RPMI7951 (cell line): Measurements from ENCODE around the gene CCDC187. TPM values are rescaled to one million over a fixed set of nuclear protein-coding genes. Genes with fewer than 3 reads are reported as not detected.

Experiments
- DNase-seq: peaks from one replicate; pipeline ENCODE4 v3.0.0-alpha.2; 2012; ENCODE audit warnings: low read depth
- total RNA-seq: library from RNA; depleted of rRNA; stranded (reverse); fragments of >200 nt; shearing (Covaris generic); gene quantifications from 2 replicates; pipeline ENCODE4 v1.2.3, GENCODE V29; 2014

Gene CCDC187
- total RNA-seq, 1 experiment from 2014 or later, result not detected

DNA sequence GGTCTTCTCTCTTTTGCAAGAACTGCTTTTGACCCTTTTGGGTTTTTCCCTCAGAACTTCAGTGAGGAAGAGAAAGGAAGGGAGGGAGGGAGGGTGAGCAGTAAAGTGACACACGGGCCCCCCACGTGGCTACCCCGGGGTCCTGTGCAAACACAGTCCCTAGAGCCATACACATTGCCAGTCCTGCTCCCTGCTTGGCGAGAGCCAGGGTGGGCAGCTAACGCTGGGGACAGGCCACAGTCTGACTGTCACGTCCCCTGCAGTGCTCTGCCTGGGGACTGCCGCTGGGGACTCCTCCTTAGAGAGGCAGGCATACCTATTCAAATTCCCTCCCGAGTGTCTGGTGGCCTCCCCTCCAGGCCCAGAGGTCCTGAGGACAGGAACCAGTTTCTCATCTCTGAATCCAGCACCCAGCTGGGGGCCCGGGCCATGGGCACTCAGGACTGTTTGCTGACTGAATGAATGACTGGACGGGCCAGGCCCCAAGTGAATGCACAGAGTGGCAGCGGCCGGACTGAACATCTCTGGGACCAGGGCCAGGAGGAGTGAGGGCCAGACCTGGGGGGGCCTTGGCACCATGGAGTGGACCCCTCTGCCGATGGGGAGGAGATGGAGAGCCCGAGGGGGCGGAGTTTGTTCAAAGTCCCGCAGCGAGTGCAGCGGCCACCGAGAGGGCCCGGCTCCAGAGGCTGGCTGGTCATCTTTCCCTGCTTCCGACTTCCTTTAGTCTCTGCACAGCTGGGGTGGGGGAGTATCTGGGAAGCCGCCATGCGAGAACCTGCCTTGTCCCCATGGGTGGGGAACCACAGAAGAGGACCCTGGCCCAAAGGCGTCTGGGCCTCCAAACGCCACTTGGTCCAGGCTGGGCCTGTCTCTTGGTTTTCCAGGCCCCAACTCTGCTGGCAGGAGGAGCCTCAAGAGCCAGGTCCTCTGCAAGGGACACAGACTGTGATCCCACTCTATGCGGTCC is 5.8 kb downstream of the CCDC187 start:
- DNase-seq, result no peak

DNA sequence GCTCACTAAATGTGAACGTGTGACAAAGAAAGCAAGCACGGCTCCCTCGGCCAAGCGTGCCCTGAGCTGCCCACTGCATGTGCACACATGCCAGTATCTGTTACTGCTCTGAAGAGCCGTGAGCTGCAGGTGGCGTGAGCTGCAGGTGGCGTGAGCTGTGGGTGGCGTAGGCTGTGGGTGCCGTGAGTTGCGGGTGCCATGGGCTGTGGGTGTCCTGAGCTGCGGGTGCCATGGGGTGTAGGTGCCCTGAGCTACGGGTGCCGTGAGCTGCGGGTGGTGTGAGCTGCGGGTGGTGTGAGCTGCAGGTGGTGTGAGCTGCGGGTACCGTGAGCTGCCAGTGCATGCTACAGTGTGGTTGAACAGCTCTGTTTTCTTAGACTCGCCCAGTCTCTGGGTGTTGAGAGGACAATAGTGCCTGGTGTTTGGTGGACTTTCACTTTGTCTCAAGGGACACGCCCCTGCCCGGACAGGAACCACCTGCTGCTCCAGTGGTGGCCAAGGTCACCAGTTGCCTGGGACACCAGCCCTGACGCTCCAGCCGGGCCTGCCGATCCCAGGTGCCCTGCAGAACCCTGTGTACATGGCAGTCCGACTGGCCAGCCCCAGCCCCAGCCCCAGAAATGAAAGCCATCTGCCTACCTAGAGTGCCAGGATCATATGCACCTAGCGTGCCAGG is 6.7 kb downstream of the CCDC187 start:
- DNase-seq, result no peak

DNA sequence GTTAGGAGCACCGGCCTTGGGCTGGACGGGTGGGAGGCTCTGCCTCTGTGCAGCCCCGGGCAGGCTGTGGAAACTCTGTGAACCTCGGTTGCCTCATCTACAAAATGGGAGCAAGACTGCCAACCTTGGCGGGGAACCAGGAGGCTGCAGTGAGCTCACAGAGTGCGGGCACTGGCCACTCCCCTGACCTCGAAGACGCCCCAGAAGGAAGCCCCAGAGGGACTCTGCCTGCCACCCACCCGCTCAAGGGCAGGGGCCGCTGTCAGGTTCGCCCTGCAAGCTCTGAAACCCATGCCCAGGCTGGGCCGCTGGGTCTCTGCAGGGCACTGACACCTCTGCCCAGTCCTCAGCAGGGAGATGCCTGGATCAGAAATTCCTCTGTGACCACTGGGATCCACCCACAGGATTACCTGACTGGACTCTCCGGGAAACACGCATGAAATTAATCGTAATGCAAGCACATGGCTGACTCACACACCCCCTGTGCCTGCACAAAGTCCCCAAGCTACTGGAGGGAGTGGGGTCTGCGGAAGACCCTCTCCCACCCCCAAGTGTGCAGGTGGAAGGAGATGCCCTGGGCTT is 7.4 kb downstream of the CCDC187 start:
- no peak for DNase-seq

DNA sequence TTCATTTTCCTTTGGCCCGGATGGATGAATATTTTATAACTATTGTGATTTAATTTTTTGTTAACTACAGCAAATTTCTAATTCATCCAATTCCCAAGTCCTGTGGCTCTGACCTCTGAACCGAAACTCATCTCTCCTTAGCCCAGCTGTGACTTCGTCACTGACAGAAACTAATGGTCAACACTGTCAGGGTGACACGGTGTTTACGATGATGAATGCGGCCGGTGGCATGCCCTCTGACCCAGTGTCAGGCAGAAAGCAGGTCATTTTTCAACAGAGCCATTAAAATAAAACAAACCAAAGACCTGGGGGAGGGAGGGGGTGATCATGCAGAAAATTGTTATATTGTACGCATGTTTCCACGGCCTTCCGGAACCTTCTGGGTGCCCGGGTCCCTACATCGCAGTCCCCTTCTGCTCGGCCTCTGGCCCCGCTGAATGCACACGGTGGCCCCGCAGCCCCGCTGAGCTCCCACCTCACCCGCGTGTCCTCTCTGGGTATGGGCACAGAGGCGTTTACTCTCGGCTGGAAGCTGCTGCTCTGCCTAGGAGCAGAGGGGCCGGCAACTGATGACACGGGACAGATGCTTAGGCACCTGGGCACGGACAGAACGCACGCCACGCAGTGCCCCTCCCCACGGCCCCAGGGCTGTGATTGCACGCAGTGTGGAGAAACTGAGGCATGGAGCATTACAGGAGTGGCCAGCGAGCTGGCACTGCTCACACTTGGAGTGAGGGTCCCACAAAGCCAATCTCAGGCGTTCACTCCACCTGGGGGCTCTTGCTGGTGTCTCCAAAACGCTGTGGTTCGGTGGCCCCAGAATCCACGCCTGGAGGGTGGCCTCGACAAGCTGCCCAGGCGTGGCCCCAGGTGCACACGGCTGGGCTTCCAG is 8.1 kb downstream of the CCDC187 start:
- no peak for DNase-seq

DNA sequence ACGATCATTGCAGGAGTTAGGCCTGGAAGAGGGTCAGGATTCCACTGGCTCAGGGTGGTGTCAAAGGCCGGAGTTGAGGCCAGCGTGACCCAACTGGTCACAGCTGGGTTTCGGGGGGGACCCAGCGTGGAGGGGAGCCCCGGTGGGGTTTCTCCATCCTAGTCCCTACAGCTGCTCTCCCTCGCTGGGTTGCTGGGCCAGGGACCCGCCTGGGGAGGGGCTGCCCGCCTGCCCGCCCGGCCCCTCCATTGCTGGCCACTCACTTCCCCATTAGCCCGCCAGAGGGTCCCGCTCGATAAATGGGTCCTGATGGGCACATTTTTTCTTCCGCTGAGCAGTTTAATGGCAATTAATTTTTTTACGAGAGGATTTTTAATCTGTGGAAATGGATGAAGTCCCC is 8.8 kb downstream of the CCDC187 start:
- no peak for DNase-seq

DNA sequence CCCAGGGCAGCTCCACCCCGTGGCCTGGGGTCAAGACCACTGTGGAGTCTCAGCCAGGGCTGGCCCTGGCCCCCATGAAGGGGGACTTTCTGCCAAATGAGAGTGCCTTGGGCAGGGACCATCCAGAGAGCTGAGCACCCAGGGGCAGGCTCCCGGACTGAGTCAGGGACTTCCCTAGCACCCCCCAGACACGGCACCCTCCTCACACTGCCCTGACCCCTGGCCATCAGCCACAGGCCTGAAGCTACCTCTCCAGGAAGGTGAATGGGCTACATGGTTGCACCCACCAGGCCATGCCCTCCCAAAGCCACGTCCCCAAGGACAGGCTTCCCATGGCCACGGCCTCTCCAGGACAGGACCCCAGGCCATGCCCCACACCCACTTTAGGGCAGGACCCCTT is 9.5 kb downstream of the CCDC187 start:
- no peak for DNase-seq

DNA sequence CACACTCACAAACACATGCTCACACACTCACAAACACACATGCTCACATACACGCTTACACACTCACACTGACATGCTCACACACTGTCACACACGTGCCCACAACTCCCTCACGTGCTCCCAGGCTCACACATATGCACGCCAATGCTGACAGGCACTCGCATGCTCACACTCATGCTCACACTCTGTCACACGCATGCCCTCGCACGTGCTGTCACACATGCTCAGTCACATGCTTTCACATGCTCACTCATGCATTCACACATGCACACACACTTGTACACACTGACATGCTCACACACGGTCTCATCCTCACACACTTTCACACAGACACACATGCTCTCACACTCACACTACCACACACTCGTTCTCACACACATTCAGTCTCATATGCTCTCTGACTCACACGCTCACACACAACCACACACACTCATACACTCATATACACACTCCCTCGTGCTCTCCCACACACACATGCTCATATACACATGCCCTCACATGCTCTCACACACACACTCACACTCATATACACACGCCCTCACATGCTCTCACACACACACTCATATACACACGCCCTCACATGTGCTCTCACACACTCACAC is 10.3 kb downstream of the CCDC187 start:
- no peak for DNase-seq

DNA sequence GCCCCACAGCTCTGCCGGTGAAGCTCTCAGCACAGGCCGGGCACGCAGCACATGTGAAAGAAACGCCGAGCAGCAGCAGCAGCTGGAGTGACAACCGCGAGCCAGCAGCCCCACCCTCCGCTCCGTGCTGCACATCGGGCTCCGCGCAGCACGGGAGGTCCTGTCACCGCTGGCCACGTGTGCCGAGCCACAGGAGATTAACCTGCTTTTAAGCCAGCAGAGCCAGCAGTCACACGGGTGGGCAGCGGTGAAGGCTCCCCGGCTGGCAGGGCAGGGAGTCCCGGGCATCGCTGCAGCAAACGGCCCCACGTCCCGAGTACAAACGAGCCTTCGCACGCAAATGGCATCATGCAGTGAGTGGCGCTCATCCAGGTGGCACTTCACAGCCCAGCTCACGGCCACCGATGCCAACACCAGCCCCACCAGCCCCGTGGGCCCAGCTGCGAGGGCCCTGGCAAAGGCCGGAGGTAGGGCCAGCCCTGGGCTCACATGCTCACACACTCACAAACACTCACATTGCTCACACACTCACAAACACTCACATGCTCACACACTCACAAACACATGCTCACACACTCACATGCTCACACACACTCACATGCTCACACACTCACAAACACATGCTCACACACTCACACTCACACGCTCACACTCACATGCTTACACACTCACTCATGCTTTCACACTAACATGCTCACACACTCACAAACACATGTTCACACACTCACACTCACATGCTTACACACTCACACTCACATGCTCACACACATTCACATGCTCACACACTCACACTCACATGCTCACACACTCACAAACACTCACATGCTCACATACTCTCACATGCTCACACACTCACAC is 11.1 kb downstream of the CCDC187 start:
- no peak for DNase-seq

DNA sequence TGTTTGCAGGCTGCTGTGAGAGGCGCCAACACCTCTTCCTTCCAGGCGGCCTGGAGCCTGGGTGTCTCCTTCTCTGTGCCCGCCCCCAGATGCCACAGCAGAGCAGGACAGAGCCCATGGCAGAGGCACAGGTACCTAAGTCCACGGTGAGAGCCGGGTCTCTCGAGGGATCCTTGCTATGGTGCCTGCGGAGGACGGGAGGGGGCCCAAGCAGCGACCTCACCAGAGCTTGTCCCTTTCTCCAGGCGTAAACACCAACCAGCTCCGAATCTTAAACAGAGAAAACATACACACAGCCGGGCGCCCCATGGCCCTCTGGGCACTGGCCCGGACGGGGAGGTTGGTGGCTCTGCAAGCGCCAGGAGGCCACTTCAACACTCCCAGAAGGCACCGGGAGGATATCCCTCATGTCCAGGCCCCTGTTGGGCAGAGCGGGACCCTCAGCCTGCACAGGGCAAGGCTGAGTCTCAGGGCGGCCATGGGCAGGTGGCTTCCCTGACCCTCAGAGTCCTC is 11.8 kb downstream of the CCDC187 start:
- DNase-seq, result no peak

DNA sequence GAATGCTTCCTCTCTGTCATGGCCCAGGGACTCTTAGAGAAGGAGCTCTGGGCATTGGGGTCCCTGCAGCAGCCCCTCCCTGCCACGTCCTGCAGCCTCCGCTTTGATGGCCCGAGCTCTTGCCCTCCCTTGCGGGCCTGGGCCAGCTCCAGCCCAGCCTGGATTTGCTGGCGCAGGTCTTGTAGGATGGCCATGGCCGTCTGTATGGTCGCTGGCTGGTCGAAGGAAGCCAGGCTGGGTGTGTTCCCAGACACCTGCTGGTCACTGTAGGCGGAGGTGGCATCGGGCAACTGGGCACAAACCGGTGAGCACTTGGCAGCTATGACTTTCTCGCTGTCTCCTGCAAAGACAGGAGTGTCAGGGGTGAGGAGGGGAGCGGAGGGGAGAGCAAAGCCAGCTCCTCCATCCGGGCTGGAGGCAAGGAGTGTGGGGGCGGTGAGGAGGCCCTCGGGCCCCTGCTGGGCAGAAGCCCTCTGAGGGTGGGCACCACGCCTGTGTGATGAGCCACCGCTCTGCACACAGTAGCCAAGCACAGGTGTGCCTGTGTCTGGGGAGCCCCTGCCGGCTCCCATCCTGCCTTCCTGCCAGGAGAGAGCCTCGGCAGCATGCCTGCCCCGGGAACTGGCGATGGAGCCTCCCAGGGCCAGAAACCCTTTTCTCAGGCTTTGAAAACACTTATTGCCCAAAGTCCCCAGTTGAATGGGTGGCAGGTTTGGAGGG is 12.4 kb downstream of the CCDC187 start:
- no peak for DNase-seq

DNA sequence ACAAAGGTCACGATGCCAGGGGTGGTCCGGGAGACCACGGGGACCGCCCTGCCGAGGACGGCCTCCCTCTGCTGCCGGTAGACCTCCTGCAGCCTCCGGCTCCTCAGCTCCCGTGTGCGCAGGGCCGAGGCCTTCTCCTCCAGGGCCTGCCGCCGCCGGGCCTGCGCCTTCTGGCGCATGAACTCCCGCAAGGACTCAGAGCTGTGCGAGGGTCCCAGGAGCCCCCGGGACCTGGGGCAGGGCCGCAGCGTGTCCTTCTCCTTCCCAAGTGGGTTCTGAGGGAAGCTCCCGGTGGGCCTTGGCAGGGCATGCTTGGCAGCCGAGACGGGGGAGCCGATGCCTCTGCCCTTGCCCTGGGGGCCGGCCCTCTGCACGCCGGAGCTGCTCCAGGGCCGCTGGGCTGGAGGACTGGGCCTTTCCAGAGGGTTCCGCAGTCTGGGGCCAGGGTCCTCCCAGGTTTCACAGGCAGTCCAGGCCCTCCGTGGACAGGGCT is 13.3 kb downstream of the CCDC187 start:
- no peak for DNase-seq

DNA sequence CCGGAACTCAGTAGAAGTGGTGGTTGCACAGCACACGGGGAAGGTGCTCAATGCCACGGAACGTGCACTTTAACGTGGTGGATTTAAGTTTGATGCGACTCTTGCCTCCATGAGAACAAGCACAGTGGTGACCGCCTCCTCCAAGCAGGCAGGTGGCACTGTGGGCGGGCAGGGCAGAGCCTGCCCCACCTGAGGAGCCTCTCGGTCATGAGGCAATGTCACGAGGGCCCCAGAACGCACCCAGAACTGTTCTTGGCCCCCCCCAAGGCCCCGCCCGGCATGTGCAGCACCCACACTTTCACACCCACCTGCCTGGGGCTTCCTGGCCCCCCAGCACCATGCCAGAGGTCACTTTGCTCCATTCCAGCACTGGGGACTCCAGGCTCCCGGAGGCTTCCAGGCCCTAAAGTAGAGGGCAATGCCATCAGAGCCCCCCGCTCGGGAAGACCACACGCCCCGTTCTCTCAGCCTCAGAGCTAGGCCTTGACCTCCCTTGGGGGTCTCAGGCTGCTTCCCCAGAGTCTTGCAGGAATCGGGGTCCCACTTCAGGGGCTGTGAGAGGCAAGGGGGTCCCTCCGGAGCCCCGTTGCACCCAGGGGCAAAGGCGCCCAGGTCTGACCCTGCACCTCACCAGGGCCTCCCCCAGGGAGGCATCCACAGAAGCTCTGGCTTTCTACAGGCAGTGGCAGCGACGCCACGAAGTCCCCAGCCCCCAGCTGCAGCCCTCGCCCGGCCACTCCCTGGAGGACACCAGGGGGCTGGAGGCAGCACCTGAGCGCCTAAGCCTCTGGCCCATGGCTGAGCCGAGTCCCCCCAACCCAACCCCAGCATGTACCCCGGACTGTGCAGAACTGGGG is 14.0 kb downstream of the CCDC187 start:
- DNase-seq, result no peak

DNA sequence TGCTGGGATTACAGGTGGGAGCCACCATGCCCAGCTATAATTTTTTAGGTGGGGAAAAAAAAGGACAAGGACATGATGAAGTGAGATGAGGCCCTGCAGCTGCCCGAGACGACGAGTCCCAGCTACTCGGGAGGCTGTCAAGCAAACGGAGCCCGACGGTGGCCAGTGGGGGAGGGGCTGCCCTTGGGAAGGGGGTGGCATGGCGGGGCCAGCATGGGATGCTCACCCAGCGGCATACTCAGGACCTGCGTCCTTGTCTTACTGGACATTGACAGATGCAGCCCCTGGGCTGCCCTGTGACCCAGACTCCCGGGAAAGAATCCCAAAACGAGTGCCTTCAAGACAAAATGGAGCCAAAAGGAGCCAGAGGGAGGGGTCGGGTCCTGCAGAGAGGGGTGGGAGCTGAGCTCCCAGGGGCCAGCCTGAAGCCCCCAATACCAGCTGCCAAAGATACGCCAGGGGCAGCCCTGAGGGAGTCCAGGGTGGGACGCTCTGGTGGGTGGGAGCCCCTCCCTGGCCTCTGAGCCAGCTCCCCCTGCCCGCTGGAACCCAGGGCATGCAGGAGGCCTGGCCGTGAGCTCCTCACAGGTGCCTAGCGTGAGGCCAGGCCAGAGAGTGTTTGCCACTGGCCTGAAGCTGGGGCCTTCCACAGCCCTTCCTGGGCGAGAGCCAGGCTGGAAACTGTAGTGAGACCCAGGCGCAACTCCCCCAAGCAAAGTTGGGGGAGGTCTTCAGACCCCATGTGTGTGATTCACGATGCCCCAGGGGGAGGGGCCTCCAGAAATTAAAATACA is 15.7 kb downstream of the CCDC187 start:
- no peak for DNase-seq

DNA sequence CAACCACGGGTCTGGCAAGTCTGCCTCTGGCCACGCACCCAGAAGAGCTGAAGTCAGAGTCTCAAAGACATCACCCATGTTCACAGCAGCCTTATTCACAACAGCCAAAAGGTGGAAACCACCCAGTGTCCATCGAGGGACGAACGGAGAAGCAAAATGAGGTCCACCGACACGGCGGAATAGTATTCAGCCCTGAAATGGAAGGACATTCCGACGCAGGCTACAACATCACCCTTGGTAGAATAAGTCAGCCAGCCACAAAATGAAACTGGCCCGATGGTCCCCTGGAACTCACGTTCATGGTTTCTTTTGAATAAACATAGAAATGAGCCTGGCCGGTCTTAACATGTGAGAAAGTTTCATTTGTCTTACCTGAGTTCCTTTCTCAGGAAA is 16.9 kb downstream of the CCDC187 start:
- DNase-seq, result no peak

DNA sequence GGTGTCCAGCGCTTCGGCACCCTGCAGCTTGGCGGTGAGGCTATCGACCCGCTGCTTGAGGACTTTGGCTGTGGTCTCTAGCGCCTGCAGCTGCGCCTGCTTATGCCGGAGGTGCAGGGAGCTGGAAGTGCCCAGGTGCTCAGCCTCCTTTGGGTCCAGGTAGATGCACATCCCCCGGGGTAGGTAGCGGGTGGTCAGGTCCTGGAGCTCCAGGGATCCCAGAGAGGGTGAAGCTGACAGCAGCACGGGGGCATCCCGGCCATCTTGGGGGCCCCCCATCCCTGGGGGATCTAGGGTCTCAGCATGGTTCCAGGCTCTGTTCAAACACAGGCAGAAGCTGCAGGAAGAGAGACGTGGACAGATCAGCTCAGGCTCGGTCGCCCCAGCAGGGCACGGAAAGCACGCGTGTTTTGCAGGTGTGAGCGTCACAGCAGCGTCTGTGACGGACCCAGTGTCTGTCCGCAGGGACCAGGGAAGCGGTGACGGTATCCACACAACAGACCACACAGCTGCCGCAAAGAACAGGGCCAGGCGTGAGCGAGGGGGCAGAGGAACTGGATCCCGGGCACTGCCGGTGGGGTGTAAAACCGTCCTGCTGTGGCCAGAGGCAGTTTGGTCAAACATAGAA is 17.4 kb downstream of the CCDC187 start:
- DNase-seq, result no peak

DNA sequence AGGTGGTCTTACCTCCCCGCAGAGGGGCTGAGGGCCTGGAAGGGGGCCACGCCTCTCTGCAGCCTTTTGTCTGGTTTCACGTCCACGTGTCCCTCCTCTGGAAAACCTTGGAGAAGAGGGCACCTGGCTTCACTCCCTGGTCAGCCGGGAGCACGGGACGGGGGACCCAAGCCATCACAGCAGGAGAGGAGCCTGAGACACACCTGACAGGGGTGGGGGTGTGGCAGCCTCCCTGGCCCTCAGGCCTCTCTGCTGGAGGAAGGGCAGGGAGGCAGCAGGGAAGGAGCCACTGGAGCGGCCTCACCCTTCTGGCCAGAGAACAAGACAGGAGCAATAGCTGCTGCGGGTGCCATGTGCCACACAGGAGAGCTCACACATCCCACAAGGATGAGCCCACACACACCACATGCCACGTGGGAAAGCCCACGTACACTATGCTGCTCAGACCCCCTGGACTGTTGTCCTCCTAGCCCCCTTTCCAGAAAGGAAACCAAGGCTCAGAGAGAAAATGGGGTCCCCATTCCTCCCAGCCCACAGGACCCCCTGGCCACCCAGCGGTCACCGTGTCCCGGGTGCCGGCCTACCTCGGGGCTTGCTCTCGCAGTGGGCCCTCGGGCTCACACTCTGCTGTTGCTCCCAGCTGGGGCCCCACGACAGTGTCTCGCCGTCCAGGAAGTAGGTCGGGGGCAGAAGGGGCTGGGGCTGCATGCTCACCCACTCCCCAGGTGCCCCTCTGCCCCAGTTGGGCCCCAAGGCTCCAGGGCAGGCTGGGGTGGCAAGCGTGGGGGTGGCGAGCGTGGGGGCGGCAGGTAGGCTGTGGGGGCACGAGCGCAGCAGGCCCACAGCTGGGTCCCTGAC is 18.2 kb downstream of the CCDC187 start:
- no peak for DNase-seq
